Measurements from ENCODE around the gene NPHP4. TPM values are rescaled to one million over a fixed set of nuclear protein-coding genes. Genes with fewer than 3 reads are reported as not detected.
A peak's percentile ranks its signal among the peaks of the same experiment; 100 is the strongest.

Gene NPHP4
- polyA plus RNA-seq, 3 donors from 2014 or later = 0.59 to 1.4 (median 1.00) TPM

- no peak for DNase-seq
- no peaks in the 10 kb centered on the region for H3K27me3 Mint-ChIP-seq (ENCODE audit: low read depth in 3 of 3)
- no peaks in the 10 kb centered on the region for H3K4me1 Mint-ChIP-seq
- H3K4me3 Mint-ChIP-seq = no peak overlapping the region
- no peaks in the 10 kb centered on the region for H3K9me3 Mint-ChIP-seq
- H3K27ac Mint-ChIP-seq = no peak overlapping the region
- H3K36me3 Mint-ChIP-seq = no peaks in the 10 kb centered on the region
Observed at GRCh38 chr1:5910276-5910620, 82.0 kb downstream of the NPHP4 start.

DNA sequence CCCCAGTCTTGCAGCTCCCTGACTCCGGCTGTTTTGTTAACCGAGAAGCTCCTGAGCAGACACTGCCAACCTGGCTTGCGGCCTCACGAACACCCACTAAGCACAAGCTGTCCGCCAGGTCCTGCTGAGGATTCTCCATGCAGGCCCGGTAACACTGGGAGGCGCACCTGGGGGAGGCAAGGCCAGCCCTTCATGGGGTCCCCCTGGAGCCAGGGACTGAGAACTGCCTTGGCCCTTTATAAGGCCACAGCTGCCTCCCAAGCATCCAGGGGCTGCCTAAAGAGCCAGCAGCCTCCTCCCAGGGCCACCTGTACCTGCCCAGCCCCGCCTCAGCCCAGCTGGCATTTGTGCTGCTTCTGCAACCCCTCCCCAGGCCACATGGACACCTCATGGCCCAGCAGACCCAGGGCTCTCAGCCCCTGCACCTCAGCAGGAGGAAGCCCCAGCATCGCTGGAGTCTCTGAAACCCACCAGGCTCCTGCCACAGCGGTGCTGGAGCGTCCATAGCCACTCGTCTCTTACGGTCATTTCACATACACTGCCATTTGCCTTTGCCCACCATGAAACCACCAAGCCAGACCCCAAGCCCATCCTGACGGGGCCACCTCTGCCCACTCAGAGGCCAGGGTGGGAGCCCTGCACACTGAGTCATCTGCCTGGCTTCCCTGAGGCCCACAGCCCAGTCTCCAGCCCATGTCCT is 82.5 kb downstream of the NPHP4 start:
- Mint-ChIP-seq H3K27me3 (ENCODE audit: low read depth in 3 of 3) (peaks cover 0 to 1% (median 0%) of the 10 kb centered on the region in 3 donors), H3K4me3 (no peak overlapping the region), H3K36me3 (peaks cover 0 to 1% (median 0%) of the 10 kb centered on the region in 3 donors), H3K9me3 (no peaks in the 10 kb centered on the region), H3K4me1 (no peaks in the 10 kb centered on the region), H3K27ac (no peak overlapping the region)
- no peak for DNase-seq

DNA sequence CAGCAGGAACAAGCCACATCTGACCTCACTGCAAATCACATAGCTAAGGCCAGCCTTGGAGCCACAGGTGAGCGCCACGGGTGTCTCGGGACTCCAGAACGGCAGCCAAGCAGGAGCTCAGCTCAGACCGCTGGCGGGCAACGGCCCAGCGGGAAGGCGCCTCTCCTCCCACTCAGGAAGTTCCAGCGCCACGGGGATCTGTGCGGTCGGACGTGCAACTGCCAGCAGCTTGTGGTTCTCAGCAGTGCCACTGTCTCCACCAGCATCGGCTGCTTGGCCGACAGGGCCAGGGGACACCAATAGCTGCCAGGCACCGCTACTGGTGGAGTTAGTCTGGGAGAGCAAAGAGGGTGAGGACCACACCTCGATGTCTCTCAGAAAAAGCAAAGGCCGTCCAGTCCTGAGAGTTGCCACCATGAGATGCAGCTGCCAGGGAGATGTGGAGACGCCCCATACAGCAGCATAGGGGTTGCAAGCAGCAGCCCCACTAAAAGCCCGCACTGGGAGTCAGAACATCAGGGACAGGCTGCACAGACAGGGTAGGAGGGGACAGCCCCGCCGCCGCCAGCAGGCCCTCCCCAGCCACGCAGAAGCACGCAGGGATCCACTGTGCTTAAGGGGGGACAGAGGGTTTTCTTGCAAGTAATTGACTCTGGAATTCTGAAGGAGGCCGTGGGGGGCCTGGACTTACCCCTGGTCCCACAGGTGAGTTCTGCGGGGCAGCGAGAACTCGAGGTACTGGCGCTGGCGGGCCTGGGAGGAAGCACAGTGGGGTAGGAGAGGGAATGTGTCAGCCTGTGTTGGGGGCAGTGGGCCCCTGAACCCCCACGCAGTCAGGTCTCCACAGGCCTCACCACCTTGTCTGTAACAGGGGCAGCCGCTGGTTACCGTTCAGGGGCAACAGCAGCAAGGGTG is 83.5 kb downstream of the NPHP4 start:
- no peak overlapping the region for H3K4me3 Mint-ChIP-seq
- no peak for DNase-seq
- H3K9me3 Mint-ChIP-seq = no peaks in the 10 kb centered on the region
- no peaks in the 10 kb centered on the region for H3K4me1 Mint-ChIP-seq
- H3K27me3 Mint-ChIP-seq (ENCODE audit: low read depth in 3 of 3) = peaks cover 0 to 1% (median 0%) of the 10 kb centered on the region in 3 donors
- H3K36me3 Mint-ChIP-seq = peaks cover 0 to 6% (median 4%) of the 10 kb centered on the region in 3 donors
- H3K27ac Mint-ChIP-seq = no peak overlapping the region

GRCh38 chr1:5907966-5908365 is 84.3 kb downstream of the NPHP4 start:
- no peaks in the 10 kb centered on the region for H3K4me1 Mint-ChIP-seq
- no peak overlapping the region for H3K4me3 Mint-ChIP-seq
- peaks cover 0 to 1% (median 0%) of the 10 kb centered on the region in 3 donors for H3K27me3 Mint-ChIP-seq (ENCODE audit: low read depth in 3 of 3)
- DNase-seq = no peak
- H3K27ac Mint-ChIP-seq = no peak overlapping the region
- peaks cover 0 to 8% (median 6%) of the 10 kb centered on the region in 3 donors for H3K36me3 Mint-ChIP-seq
- no peaks in the 10 kb centered on the region for H3K9me3 Mint-ChIP-seq

GRCh38 chr1:5907386-5907785 is 84.8 kb downstream of the NPHP4 start:
- DNase-seq = no peak
- Mint-ChIP-seq H3K4me3 (no peak overlapping the region), H3K27ac (no peak overlapping the region), H3K4me1 (peaks cover 2 to 4% of the 10 kb centered on the region in 2 donors), H3K9me3 (no peaks in the 10 kb centered on the region), H3K36me3 (peaks cover 0 to 8% (median 6%) of the 10 kb centered on the region in 3 donors), H3K27me3 (ENCODE audit: low read depth in 3 of 3) (peaks cover 0 to 1% (median 0%) of the 10 kb centered on the region in 3 donors)

DNA sequence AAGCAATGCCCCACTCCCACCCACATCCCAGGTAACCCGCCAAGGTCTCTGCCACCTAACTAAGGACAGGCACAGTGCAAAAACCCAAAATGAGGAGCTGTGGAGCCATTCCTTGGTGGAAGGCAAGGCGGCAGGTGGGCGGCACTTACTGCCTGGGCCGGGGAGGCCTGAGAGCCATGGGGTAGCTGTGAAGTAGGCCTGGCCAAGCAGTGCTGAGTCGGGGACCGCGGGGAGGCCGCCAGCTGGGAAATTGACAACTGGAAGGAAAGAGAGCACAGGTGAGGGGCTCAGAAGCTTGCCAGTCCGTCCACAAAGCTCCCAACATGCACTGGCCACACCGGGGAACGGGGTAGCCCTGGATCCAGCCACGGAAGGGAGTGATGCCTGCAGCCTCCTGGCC is 85.3 kb downstream of the NPHP4 start:
- Mint-ChIP-seq H3K36me3 (peaks cover 0 to 8% (median 6%) of the 10 kb centered on the region in 3 donors), H3K9me3 (no peaks in the 10 kb centered on the region), H3K27ac (no peak overlapping the region), H3K27me3 (ENCODE audit: low read depth in 3 of 3) (peaks cover 0 to 1% (median 0%) of the 10 kb centered on the region in 3 donors), H3K4me1 (peaks cover 6 to 8% of the 10 kb centered on the region in 2 donors), H3K4me3 (no peak overlapping the region)
- no peak for DNase-seq

GRCh38 chr1:5906116-5906515 is 86.1 kb downstream of the NPHP4 start:
- no peak for DNase-seq
- Mint-ChIP-seq H3K27ac (no peak overlapping the region), H3K4me1 (peaks cover 12 to 16% of the 10 kb centered on the region in 2 donors), H3K27me3 (ENCODE audit: low read depth in 3 of 3) (peaks cover 0 to 1% (median 0%) of the 10 kb centered on the region in 3 donors), H3K4me3 (no peak overlapping the region), H3K36me3 (peaks cover 0 to 8% (median 6%) of the 10 kb centered on the region in 3 donors), H3K9me3 (no peaks in the 10 kb centered on the region)

DNA sequence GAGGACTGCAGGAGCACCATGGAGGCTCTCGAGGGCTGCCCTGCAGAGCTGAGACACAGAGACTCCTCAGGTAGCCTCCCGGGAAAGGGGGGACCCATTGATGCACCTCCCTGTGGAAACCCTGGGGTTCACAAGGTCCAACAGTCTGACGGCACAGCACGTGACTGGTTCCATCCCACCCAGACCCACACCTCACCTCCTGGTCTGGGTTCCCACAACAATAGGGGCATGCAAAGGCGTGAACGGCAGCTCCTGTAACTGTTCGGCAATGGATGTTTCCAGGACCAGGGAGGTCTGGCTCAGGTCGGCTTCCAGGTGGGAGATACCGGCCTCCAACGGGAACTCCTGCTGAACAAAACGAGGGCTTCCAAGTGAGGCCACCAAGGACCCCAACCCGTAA is 86.8 kb downstream of the NPHP4 start:
- no peak overlapping the region for H3K4me3 Mint-ChIP-seq
- peaks cover 0 to 8% (median 6%) of the 10 kb centered on the region in 3 donors for H3K36me3 Mint-ChIP-seq
- H3K4me1 Mint-ChIP-seq = peaks cover 12 to 16% of the 10 kb centered on the region in 2 donors
- H3K9me3 Mint-ChIP-seq = no peaks in the 10 kb centered on the region
- no peak for DNase-seq
- no peak overlapping the region for H3K27ac Mint-ChIP-seq
- H3K27me3 Mint-ChIP-seq (ENCODE audit: low read depth in 3 of 3) = peaks cover 0 to 1% (median 0%) of the 10 kb centered on the region in 3 donors

DNA sequence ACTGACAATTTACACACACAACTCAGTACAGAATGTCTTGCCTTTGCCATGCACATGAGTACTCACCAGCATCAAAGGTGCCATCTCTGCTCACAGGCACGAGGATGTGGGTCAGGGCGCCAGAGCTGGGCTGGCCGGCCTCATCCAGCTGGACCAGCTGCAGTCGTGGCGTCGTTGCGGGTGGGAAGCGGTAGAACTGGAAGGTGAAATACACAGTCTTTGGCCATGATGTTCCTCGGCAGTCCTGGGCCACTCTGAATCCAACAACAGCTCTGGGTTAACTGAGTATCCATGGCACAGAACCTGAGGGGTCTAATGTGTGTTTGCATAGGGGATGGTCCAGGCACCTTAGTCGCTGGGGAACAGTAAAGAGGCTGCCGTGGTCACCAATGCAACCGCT is 87.7 kb downstream of the NPHP4 start:
- no peak overlapping the region for H3K4me3 Mint-ChIP-seq
- H3K36me3 Mint-ChIP-seq = peaks cover 0 to 8% (median 8%) of the 10 kb centered on the region in 3 donors
- H3K4me1 Mint-ChIP-seq = peaks cover 12 to 16% of the 10 kb centered on the region in 2 donors
- no peaks in the 10 kb centered on the region for H3K9me3 Mint-ChIP-seq
- peaks cover 0 to 1% (median 0%) of the 10 kb centered on the region in 3 donors for H3K27me3 Mint-ChIP-seq (ENCODE audit: low read depth in 3 of 3)
- no peak for DNase-seq
- no peak overlapping the region for H3K27ac Mint-ChIP-seq

- no peaks in the 10 kb centered on the region for H3K9me3 Mint-ChIP-seq
- no peak overlapping the region for H3K4me3 Mint-ChIP-seq
- H3K27me3 Mint-ChIP-seq (ENCODE audit: low read depth in 3 of 3) = peaks cover 0 to 1% (median 0%) of the 10 kb centered on the region in 3 donors
- peaks cover 0 to 11% (median 8%) of the 10 kb centered on the region in 3 donors for H3K36me3 Mint-ChIP-seq
- H3K27ac Mint-ChIP-seq = no peak overlapping the region
- H3K4me1 Mint-ChIP-seq = peaks cover 12 to 16% of the 10 kb centered on the region in 2 donors
- no peak for DNase-seq
Observed at GRCh38 chr1:5903680-5904079, 88.5 kb downstream of the NPHP4 start.

DNA sequence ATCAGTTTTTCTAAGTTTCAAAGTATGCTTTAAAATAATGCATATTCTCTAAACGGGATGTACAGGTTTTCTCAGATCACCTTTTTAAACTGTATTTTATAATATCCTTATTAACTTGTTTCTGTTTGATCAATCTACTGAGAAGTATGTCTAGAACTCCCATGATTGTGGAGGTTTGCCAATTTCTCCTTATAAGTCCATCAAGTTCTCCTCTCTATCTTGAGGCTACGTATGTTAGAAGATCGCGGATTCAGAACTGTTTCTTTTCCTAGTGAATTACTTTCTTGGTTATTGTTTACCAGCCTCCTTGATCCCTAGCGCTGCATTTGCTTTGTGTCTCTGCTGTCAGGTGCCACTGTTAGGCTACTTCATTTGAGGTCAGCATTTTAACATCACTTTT is 89.2 kb downstream of the NPHP4 start:
- no peaks in the 10 kb centered on the region for H3K9me3 Mint-ChIP-seq
- H3K36me3 Mint-ChIP-seq = peaks cover 0 to 14% (median 8%) of the 10 kb centered on the region in 3 donors
- H3K4me3 Mint-ChIP-seq = no peak overlapping the region
- peaks cover 12 to 16% of the 10 kb centered on the region in 2 donors for H3K4me1 Mint-ChIP-seq
- no peak for DNase-seq
- H3K27me3 Mint-ChIP-seq (ENCODE audit: low read depth in 3 of 3) = peaks cover 0 to 1% (median 0%) of the 10 kb centered on the region in 3 donors
- no peak overlapping the region for H3K27ac Mint-ChIP-seq

- peaks cover 12 to 16% of the 10 kb centered on the region in 2 donors for H3K4me1 Mint-ChIP-seq
- H3K27ac Mint-ChIP-seq = peak overlapping the region in 1 of 6 donors; percentile 5
- H3K4me3 Mint-ChIP-seq = no peak overlapping the region
Observed at GRCh38 chr1:5901841-5902240, 90.4 kb downstream of the NPHP4 start.

DNA sequence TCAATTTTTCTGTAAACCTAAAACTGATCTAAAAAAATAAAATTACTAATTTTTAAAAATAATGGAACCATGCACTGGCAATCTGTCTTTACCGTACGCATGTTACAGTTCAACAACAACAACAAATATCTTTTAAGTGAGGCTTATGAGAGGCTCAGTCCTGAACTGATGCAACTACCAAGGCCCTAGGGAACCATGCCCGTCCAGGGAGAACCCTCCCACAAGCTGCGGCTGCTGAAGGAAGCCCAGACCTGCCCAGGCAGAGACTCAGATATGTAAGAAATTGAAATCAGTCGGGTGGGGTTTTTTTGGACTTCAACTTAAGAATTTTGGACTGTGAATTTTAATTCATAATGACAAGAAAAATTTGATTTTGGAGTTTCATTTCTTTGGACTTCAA is 91.1 kb downstream of the NPHP4 start:
- Mint-ChIP-seq H3K9me3 (no peaks in the 10 kb centered on the region), H3K4me1 (peaks cover 12 to 16% of the 10 kb centered on the region in 2 donors), H3K4me3 (no peak overlapping the region), H3K27ac (no peak overlapping the region), H3K27me3 (ENCODE audit: low read depth in 3 of 3) (peaks cover 0 to 3% (median 0%) of the 10 kb centered on the region in 3 donors), H3K36me3 (peaks cover 5 to 24% (median 13%) of the 10 kb centered on the region in 3 donors)
- no peak for DNase-seq

More at GRCh38 chr1:5901841-5902240, 90.4 kb downstream of the NPHP4 start:
- DNase-seq = no peak
- Mint-ChIP-seq H3K9me3 (no peaks in the 10 kb centered on the region), H3K36me3 (peaks cover 5 to 24% (median 9%) of the 10 kb centered on the region in 3 donors), H3K27me3 (ENCODE audit: low read depth in 3 of 3) (peaks cover 0 to 3% (median 0%) of the 10 kb centered on the region in 3 donors)

- Mint-ChIP-seq H3K4me3 (no peak overlapping the region), H3K27me3 (ENCODE audit: low read depth in 3 of 3) (peaks cover 0 to 2% (median 2%) of the 10 kb centered on the region in 3 donors), H3K36me3 (peaks cover 5 to 29% (median 15%) of the 10 kb centered on the region in 3 donors), H3K9me3 (no peaks in the 10 kb centered on the region), H3K4me1 (peaks cover 12 to 16% of the 10 kb centered on the region in 2 donors), H3K27ac (no peak overlapping the region)
- no peak for DNase-seq
Observed at GRCh38 chr1:5898266-5898665, 94.0 kb downstream of the NPHP4 start.

Data from immature natural killer cell (primary cell).